Caco-2 (cell line): ENCODE measurements around the gene SPATA16. TPM values are rescaled to one million over a fixed set of nuclear protein-coding genes. Genes with fewer than 3 reads are reported as not detected.

Experiments used
- BruUV-seq: library from RNA; stranded (reverse); fragments of 400-500 nt; replicated peaks from 2 replicates; lab custom pipeline; 2021; lab: Mats Ljungman, UMichigan
- CTCF ChIA-PET: fragments of 300-600 bp; sonication (Branson Sonifier 250); formaldehyde crosslinking; loops from one replicate; lab custom pipeline; 2022; ENCODE audit warnings: antibody characterized with exemption; lab: Charles Lee
- POLR2A ChIA-PET: fragments of 300-600 bp; sonication (Branson Sonifier 250); formaldehyde crosslinking; loops from one replicate; lab custom pipeline; 2022; ENCODE audit warnings: antibody characterized with exemption; lab: Charles Lee
- DNase-seq, 2 experiments: peaks; one replicate each; pipeline versions ENCODE4 v3.0.0 to v3.0.0-alpha.2; 2020 to 2022
- H3K27me3 ChIP-seq: replicated peaks from 2 replicates; pipeline ENCODE4 v1.6.0; 2011; ENCODE audit warnings: low read length; ENCODE audit not compliant: control insufficient read depth, insufficient read depth
- H3K36me3 ChIP-seq: 2 replicates; pipeline ENCODE4 v1.5.1; 2011; ENCODE audit warnings: low read length; ENCODE audit not compliant: control insufficient read depth, insufficient read depth
- H3K4me1 ChIP-seq: fragments of 250-450 bp; sonication (Bioruptor Pico); 2 replicates; pipeline ENCODE4 v1.5.1; 2020; ENCODE audit warnings: mild to moderate bottlenecking
- H3K4me3 ChIP-seq: 2 replicates; pipeline ENCODE4 v1.5.1; 2011; ENCODE audit warnings: low read depth, mild to moderate bottlenecking, control low read depth, low read length
- H3K9me3 ChIP-seq: fragments of 250-450 bp; sonication (Bioruptor Pico); 2 replicates; pipeline ENCODE4 v1.5.1; 2020; ENCODE audit warnings: mild to moderate bottlenecking, moderate library complexity
- H3K27ac Mint-ChIP-seq: one replicate; pipeline ENCODE4 v1.8.0; 2022; ENCODE audit warnings: mixed read lengths; ENCODE audit not compliant: unreplicated experiment
- H3K27me3 Mint-ChIP-seq: one replicate; pipeline ENCODE4 v1.8.0; 2022; ENCODE audit warnings: mixed read lengths; ENCODE audit not compliant: insufficient read depth, unreplicated experiment
- H3K36me3 Mint-ChIP-seq: one replicate; pipeline ENCODE4 v1.8.0; 2022; ENCODE audit warnings: mild to moderate bottlenecking, mixed read lengths; ENCODE audit not compliant: insufficient read depth, unreplicated experiment
- H3K4me1 Mint-ChIP-seq: one replicate; pipeline ENCODE4 v1.8.0; 2022; ENCODE audit warnings: low read depth, mixed read lengths; ENCODE audit not compliant: unreplicated experiment
- H3K4me3 Mint-ChIP-seq: one replicate; pipeline ENCODE4 v1.8.0; 2022; ENCODE audit warnings: mild to moderate bottlenecking, moderate library complexity, mixed read lengths; ENCODE audit not compliant: unreplicated experiment
- H3K9me3 Mint-ChIP-seq: one replicate; pipeline ENCODE4 v1.8.0; 2022; ENCODE audit warnings: mixed read lengths; ENCODE audit not compliant: unreplicated experiment
- intact Hi-C: fragments of 100-400 bp; cut with micrococcal nuclease; formaldehyde crosslinking; loops from one replicate; pipeline ENCODE4 v1.10.0; 2022; ENCODE audit not compliant: unreplicated experiment
- total RNA-seq: library from RNA; stranded (reverse); gene quantifications from 2 replicates; pipeline ENCODE4 v1.2.3, GENCODE V29; 2022
- TF ChIP-seq, protein P1 (sequence below), 2 experiments: fragments of 200-600 bp in 1 of 2; IDR thresholded peaks; 1 replicate in 1 of 2; 2 replicates in 1 of 2; pipeline versions ENCODE4 v1.5.1 to v1.8.0; 2011 to 2022; ENCODE audit warnings: antibody characterized with exemption in 1 of 2, control low read depth in 1 of 2, inconsistent platforms in 1 of 2, low read depth in 1 of 2, low read length in 1 of 2, mild to moderate bottlenecking in 1 of 2, moderate library complexity in 1 of 2; ENCODE audit not compliant: insufficient read depth in 1 of 2, severe bottlenecking in 1 of 2, unreplicated experiment in 1 of 2

The SPATA16 gene
- total RNA-seq, 1 experiment from 2014 or later: not detected

DNA sequence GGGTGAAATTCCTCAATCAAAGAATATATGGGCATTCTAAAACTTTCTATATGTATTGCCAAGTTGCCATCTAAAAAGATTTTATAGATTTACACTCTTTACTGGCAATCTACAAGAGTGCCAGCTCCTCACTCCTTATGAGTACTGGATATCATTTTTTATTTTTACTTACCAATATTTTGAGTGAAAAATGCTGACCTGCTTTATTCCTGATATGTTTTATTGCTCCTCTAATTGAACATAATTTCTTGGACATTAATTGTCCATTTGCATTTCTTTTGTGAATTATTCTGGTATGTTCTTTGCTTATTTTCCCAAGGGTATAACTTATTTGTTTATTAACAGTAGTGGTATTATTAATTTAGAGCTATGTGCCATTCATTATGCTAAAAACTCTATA, 293.7 kb downstream of the SPATA16 start:
- H3K4me1 Mint-ChIP-seq: no peaks in the 10 kb centered on the region
- BruUV-seq: no TSS peak
- ChIA-PET POLR2A (no interaction called here), CTCF (no interaction called here)
- no peaks in the 10 kb centered on the region for H3K36me3 Mint-ChIP-seq
- H3K36me3 ChIP-seq: no peaks in the 10 kb centered on the region
- no peak for DNase-seq
- no peak overlapping the region for H3K27ac Mint-ChIP-seq
- H3K4me1 ChIP-seq: no peaks in the 10 kb centered on the region
- H3K9me3 ChIP-seq: no peaks in the 10 kb centered on the region
- H3K4me3 Mint-ChIP-seq: no peak overlapping the region
- no peaks in the 10 kb centered on the region for H3K27me3 ChIP-seq
- H3K27me3 Mint-ChIP-seq: peaks cover 5% of the 10 kb centered on the region
- intact Hi-C loops: no loop called here
- TF ChIP-seq, protein P1, sequence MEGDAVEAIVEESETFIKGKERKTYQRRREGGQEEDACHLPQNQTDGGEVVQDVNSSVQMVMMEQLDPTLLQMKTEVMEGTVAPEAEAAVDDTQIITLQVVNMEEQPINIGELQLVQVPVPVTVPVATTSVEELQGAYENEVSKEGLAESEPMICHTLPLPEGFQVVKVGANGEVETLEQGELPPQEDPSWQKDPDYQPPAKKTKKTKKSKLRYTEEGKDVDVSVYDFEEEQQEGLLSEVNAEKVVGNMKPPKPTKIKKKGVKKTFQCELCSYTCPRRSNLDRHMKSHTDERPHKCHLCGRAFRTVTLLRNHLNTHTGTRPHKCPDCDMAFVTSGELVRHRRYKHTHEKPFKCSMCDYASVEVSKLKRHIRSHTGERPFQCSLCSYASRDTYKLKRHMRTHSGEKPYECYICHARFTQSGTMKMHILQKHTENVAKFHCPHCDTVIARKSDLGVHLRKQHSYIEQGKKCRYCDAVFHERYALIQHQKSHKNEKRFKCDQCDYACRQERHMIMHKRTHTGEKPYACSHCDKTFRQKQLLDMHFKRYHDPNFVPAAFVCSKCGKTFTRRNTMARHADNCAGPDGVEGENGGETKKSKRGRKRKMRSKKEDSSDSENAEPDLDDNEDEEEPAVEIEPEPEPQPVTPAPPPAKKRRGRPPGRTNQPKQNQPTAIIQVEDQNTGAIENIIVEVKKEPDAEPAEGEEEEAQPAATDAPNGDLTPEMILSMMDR (IDR thresholded peaks at IDR 0.05; ENCODE audit: insufficient read depth in 1 of 2, low read depth in 1 of 2, low read length in 1 of 2, severe bottlenecking in 1 of 2, unreplicated experiment in 1 of 2): no peak
- no peaks in the 10 kb centered on the region for H3K9me3 Mint-ChIP-seq
- no peak overlapping the region for H3K4me3 ChIP-seq

DNA sequence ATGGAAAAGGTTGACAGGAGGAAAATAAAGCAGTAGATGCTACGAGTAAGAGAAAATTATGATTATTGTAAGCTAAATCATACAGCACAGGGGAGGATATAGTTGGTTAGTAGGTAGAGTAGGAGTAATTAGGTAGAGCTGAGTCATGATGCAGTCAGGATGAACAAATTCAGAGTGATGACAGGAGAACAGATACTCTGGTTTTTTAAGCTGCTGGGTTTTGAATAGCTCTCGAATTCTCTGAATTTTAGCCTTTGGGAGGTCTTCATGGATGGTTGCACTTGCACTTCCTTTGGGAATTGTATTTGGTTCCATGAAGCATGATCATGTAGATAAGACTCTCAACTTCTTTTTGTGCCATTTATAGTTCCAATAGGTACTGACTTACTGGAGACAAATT, 294.3 kb downstream of the SPATA16 start:
- Mint-ChIP-seq H3K27ac (no peak overlapping the region), H3K9me3 (no peaks in the 10 kb centered on the region), H3K36me3 (no peaks in the 10 kb centered on the region), H3K27me3 (peaks cover 5% of the 10 kb centered on the region), H3K4me1 (no peaks in the 10 kb centered on the region), H3K4me3 (no peak overlapping the region)
- Histone ChIP-seq H3K27me3 (no peaks in the 10 kb centered on the region), H3K9me3 (no peaks in the 10 kb centered on the region), H3K4me3 (no peak overlapping the region), H3K36me3 (no peaks in the 10 kb centered on the region), H3K4me1 (no peaks in the 10 kb centered on the region)
- no peak for DNase-seq
- no TSS peak for BruUV-seq
- ChIA-PET CTCF (no interaction called here), POLR2A (no interaction called here)
- TF ChIP-seq, protein P1 (IDR thresholded peaks at IDR 0.05; ENCODE audit: insufficient read depth in 1 of 2, low read depth in 1 of 2, low read length in 1 of 2, severe bottlenecking in 1 of 2, unreplicated experiment in 1 of 2): no peak
- intact Hi-C loops: no loop called here

DNA sequence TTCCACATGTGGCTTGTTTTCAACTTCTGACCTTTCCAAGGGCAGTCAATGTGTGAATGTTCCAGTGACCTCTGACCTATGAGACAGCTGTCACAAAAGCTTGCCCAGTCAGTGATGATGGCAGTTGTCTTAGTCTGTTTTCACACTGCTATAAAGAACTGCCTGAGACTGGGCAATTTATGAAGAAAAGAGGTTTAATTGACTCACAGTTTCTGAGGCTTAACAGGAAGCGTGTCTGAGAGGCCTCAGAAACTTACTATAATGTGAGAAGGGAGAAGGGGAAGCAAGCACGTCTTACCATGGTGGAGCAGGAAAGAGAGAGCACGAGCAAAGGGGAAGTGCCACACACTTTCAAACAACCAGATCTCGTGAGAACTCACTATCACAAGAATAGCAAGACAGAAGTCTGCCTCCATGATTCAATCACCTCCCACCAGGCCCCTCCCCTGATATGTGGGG, 294.9 kb downstream of the SPATA16 start:
- ChIA-PET POLR2A (no interaction called here), CTCF (no interaction called here)
- Mint-ChIP-seq H3K27ac (no peak overlapping the region), H3K9me3 (no peaks in the 10 kb centered on the region), H3K4me1 (no peaks in the 10 kb centered on the region), H3K4me3 (no peak overlapping the region), H3K27me3 (peaks cover 6% of the 10 kb centered on the region), H3K36me3 (no peaks in the 10 kb centered on the region)
- intact Hi-C loops: no loop called here
- TF ChIP-seq, protein P1 (IDR thresholded peaks at IDR 0.05; ENCODE audit: insufficient read depth in 1 of 2, low read depth in 1 of 2, low read length in 1 of 2, severe bottlenecking in 1 of 2, unreplicated experiment in 1 of 2): no peak
- H3K4me1 ChIP-seq: no peaks in the 10 kb centered on the region
- BruUV-seq: no TSS peak
- DNase-seq: no peak
- H3K9me3 ChIP-seq: no peaks in the 10 kb centered on the region
- no peak overlapping the region for H3K4me3 ChIP-seq
- no peaks in the 10 kb centered on the region for H3K27me3 ChIP-seq
- no peaks in the 10 kb centered on the region for H3K36me3 ChIP-seq
